HepG2 (cell line): ENCODE measurements around the gene IWS1. TPM values are rescaled to one million over a fixed set of nuclear protein-coding genes. Genes with fewer than 3 reads are reported as not detected.

Experiments used
- CEBPG ChIP-seq: IDR thresholded peaks from 2 replicates; pipeline ENCODE4 v1.6.1; 2016
- CENPX ChIP-seq: sonication (generic); formaldehyde crosslinking; IDR thresholded peaks from 2 replicates; pipeline ENCODE4 v1.9.0; 2021; ENCODE audit warnings: mild to moderate bottlenecking, missing genetic modification reagents, moderate library complexity
- DPF2 ChIP-seq: sonication (generic); formaldehyde crosslinking; IDR thresholded peaks from 2 replicates; pipeline ENCODE4 v1.4.0; 2020; ENCODE audit warnings: mild to moderate bottlenecking, low read depth, missing genetic modification reagents, borderline replicate concordance
- E2F1 ChIP-seq: sonication (generic); formaldehyde crosslinking; IDR thresholded peaks from 2 replicates; pipeline ENCODE4 v1.5.0; 2020; ENCODE audit warnings: missing genetic modification reagents
- HCFC1 ChIP-seq: fragments of 150-350 bp; IDR thresholded peaks from 2 replicates; pipeline ENCODE4 v1.6.1; 2014; ENCODE audit warnings: low read depth, low read length
- NR2C2 ChIP-seq: sonication (generic); formaldehyde crosslinking; IDR thresholded peaks from 2 replicates; pipeline ENCODE4 v1.4.0; 2020; ENCODE audit warnings: missing genetic modification reagents, mild to moderate bottlenecking, moderate library complexity, borderline replicate concordance
- SIN3B ChIP-seq: fragments of 150-350 bp; IDR thresholded peaks from 2 replicates; pipeline ENCODE4 v1.6.1; 2014; ENCODE audit warnings: low read length
- SIX4 ChIP-seq: sonication (generic); formaldehyde crosslinking; IDR thresholded peaks from 2 replicates; pipeline ENCODE4 v1.4.0; 2020; ENCODE audit warnings: missing genetic modification reagents
- SUZ12 ChIP-seq: fragments of 150-350 bp; IDR thresholded peaks from 2 replicates; pipeline ENCODE4 v1.6.1; 2014; ENCODE audit warnings: low read depth, low read length
- SYNCRIP ChIP-seq: fragments of 200-400 bp; formaldehyde crosslinking; IDR thresholded peaks from 2 replicates; pipeline ENCODE4 v1.6.1; 2018; ENCODE audit warnings: mild to moderate bottlenecking, low read depth, low read length; ENCODE audit not compliant: insufficient read depth
- UBTF ChIP-seq: sonication (generic); formaldehyde crosslinking; IDR thresholded peaks from 2 replicates; pipeline ENCODE4 v1.4.0; 2020; ENCODE audit warnings: mild to moderate bottlenecking, missing genetic modification reagents
- XRCC5 ChIP-seq: fragments of 200-400 bp; formaldehyde crosslinking; optimal IDR thresholded peaks from 2 replicates; pipeline ENCODE3; 2017; ENCODE audit warnings: mild to moderate bottlenecking, low read length
- ZBTB33 ChIP-seq: sonication (generic); formaldehyde crosslinking; IDR thresholded peaks from 2 replicates; pipeline ENCODE4 v1.4.0; 2020; ENCODE audit warnings: missing genetic modification reagents
- ZFP37 ChIP-seq: sonication (generic); formaldehyde crosslinking; IDR thresholded peaks from 2 replicates; pipeline ENCODE4 v1.4.0; 2020; ENCODE audit warnings: missing genetic modification reagents, borderline replicate concordance
- ZNF34 ChIP-seq: sonication (generic); formaldehyde crosslinking; IDR thresholded peaks from 2 replicates; pipeline ENCODE4 v1.4.0; 2020; ENCODE audit warnings: mild to moderate bottlenecking, missing genetic modification reagents, borderline replicate concordance
- ZNF564 ChIP-seq: sonication (generic); formaldehyde crosslinking; IDR thresholded peaks from 2 replicates; pipeline ENCODE4 v1.8.1; 2023; ENCODE audit warnings: mild to moderate bottlenecking, missing genetic modification reagents
- ZNF883 ChIP-seq: sonication (generic); formaldehyde crosslinking; IDR thresholded peaks from 2 replicates; pipeline ENCODE4 v1.5.1; 2020; ENCODE audit warnings: mild to moderate bottlenecking, missing genetic modification reagents; ENCODE audit errors: not compliant biosample characterization
- polyA plus RNA-seq, 8 experiments: library from polyadenylated mRNA; depleted of rRNA in 3 of 8; stranded (reverse) in 7 of 8; unstranded in 1 of 8; fragments of >200 nt; fragmentation: Illumina TruSeq in 4 of 8; extraction: Trizol in 4 of 8; gene quantifications; 2 replicates each; pipeline versions ENCODE4 v1.2.1 to v1.2.3, GENCODE V29; 2011 to 2016; ENCODE audit warnings: low read depth in 4 of 8, missing spikeins in 1 of 8, mixed read lengths in 1 of 8; ENCODE audit not compliant: insufficient read depth in 1 of 8
- total RNA-seq, 5 experiments: library from RNA; depleted of rRNA; stranded (reverse); fragments of >200 nt; fragmentation: Illumina TruSeq; extraction: Trizol; gene quantifications; 2 replicates each; pipeline ENCODE4 v1.2.3, GENCODE V29; 2016; ENCODE audit warnings: low read depth in 1 of 5
- TF ChIP-seq, protein P1 (sequence below): sonication (generic); formaldehyde crosslinking; conservative IDR thresholded peaks from 2 replicates; pipeline ENCODE4 v1.8.0; 2022; ENCODE audit warnings: mild to moderate bottlenecking, moderate library complexity, missing genetic modification reagents
- TF ChIP-seq, protein P2 (sequence below): sonication (generic); formaldehyde crosslinking; IDR thresholded peaks from 2 replicates; pipeline ENCODE4 v1.4.0; 2020; ENCODE audit warnings: missing genetic modification reagents
- TF ChIP-seq, protein P3 (sequence below): IDR thresholded peaks from 2 replicates; pipeline ENCODE4 v1.6.1; 2018; ENCODE audit warnings: missing genetic modification reagents, mild to moderate bottlenecking, missing compliant biosample characterization

Gene IWS1
- total and polyA plus RNA-seq, 2 of the 13 experiments (the other 11 are each of a cell fraction or from before 2014, with no cell fraction given), result 28.9 to 62.3 TPM

DNA sequence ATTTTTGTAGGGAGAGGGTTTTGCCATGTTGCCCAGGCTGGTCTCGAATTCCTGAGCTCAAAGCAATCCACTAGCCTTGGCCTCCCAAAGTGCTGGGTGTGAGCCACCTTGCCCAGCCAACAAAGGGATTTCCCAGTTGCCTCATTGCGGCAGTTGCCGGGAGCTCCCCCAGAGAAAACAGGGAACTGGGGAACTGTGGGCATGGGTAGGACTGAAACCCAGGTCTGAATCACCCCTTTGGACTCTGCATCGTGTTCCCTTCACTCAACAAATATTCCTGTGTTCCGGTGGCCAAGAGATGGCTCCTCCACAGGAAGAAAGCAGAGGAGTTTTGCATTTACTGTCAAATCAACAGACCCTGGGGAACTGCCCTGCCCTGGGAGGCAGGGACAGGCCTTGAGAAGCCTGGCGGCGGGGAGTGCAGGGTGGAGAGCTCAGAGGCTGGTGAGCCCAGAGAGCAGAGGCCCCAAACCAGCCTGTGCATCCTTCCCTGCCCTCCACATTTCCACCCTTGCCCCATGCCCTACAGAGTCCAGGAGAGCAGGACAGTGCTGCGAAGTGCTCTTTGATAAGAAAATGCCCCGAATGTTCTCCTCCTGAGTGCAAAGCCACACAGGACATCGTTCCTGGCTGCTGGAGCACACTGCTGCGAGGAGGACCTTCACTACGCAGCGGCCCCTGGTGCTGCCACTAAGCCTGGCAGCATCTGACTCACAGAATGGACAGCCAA is 34.1 kb upstream of the IWS1 start (continued):
- TF ChIP-seq CEBPG (CRISPR knock-in tag) (0 out of 2 replicates have a peak, but pooled peaks have one; percentile 11), CENPX (CRISPR knock-in tag) (no peak), SUZ12 (no peak), SIX4 (no peak), ZNF34 (CRISPR knock-in tag) (no peak), XRCC5 (peak; percentile 20), ZBTB33 (CRISPR knock-in tag) (no peak), SIN3B (no peak), NR2C2 (CRISPR knock-in tag) (no peak), ZFP37 (CRISPR knock-in tag) (no peak), E2F1 (CRISPR knock-in tag) (no peak), SYNCRIP (no peak), ZNF564 (CRISPR knock-in tag) (no peak), HCFC1 (no peak), DPF2 (CRISPR knock-in tag) (no peak), ZNF883 (CRISPR knock-in tag) (no peak), UBTF (CRISPR knock-in tag) (peak; percentile 42; the same call in 1 of the 2 replicates)
- TF ChIP-seq, protein P1, sequence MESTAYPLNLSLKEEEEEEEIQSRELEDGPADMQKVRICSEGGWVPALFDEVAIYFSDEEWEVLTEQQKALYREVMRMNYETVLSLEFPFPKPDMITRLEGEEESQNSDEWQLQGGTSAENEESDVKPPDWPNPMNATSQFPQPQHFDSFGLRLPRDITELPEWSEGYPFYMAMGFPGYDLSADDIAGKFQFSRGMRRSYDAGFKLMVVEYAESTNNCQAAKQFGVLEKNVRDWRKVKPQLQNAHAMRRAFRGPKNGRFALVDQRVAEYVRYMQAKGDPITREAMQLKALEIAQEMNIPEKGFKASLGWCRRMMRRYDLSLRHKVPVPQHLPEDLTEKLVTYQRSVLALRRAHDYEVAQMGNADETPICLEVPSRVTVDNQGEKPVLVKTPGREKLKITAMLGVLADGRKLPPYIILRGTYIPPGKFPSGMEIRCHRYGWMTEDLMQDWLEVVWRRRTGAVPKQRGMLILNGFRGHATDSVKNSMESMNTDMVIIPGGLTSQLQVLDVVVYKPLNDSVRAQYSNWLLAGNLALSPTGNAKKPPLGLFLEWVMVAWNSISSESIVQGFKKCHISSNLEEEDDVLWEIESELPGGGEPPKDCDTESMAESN, result no peak
- TF ChIP-seq, protein P2, sequence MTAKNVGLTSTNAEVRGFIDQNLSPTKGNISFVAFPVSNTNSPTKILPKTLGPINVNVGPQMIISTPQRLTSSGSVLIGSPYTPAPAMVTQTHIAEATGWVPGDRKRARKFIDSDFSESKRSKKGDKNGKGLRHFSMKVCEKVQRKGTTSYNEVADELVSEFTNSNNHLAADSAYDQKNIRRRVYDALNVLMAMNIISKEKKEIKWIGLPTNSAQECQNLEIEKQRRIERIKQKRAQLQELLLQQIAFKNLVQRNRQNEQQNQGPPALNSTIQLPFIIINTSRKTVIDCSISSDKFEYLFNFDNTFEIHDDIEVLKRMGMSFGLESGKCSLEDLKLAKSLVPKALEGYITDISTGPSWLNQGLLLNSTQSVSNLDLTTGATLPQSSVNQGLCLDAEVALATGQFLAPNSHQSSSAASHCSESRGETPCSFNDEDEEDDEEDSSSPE (CRISPR knock-in tag), result no peak
- TF ChIP-seq, protein P3, sequence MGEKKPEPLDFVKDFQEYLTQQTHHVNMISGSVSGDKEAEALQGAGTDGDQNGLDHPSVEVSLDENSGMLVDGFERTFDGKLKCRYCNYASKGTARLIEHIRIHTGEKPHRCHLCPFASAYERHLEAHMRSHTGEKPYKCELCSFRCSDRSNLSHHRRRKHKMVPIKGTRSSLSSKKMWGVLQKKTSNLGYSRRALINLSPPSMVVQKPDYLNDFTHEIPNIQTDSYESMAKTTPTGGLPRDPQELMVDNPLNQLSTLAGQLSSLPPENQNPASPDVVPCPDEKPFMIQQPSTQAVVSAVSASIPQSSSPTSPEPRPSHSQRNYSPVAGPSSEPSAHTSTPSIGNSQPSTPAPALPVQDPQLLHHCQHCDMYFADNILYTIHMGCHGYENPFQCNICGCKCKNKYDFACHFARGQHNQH (CRISPR knock-in tag), result 0 out of 2 replicates have a peak, but pooled peaks have one; percentile 18
